CD14-positive monocyte (primary cell): ENCODE results near the gene CLCNKA. TPM values are rescaled to one million over a fixed set of nuclear protein-coding genes. Genes with fewer than 3 reads are reported as not detected.

Experiments used
- DNase-seq, 3 donors: peaks; one replicate each; pipeline ENCODE4 v3.0.0-alpha.2; 2011 to 2022
- H2AFZ ChIP-seq: 2 replicates; pipeline ENCODE4 v1.6.0; 2012; ENCODE audit warnings: mild to moderate bottlenecking, low read depth, low read length, inconsistent platforms; ENCODE audit not compliant: insufficient read depth, poor library complexity, severe bottlenecking
- H3K27ac ChIP-seq, 2 donors: 1 replicate in 1 of 2; 2 replicates in 1 of 2; pipeline ENCODE4 v1.5.1; 2012 to 2013; ENCODE audit warnings: low read length in 2 of 2, control low read depth in 1 of 2, inconsistent platforms in 1 of 2, low read depth in 1 of 2, mild to moderate bottlenecking in 1 of 2
- H3K27me3 ChIP-seq, 2 donors: one replicate each; pipeline versions ENCODE4 v1.6.0 to v1.6.1; 2011 to 2013; ENCODE audit warnings: low read length in 2 of 2; ENCODE audit not compliant: control insufficient read depth in 2 of 2, insufficient read depth in 2 of 2
- H3K36me3 ChIP-seq, 2 donors: replicated peaks in 1 of 2; 1 replicate in 1 of 2; 2 replicates in 1 of 2; pipeline versions ENCODE4 v1.5.1 to v1.6.1; 2012 to 2013; ENCODE audit warnings: low read length in 2 of 2, control low read depth in 1 of 2, inconsistent platforms in 1 of 2, mild to moderate bottlenecking in 1 of 2; ENCODE audit not compliant: insufficient read depth in 2 of 2, control insufficient read depth in 1 of 2
- H3K4me1 ChIP-seq, 2 donors: 1 replicate in 1 of 2; 2 replicates in 1 of 2; pipeline versions ENCODE4 v1.5.1 to v1.6.1; 2012 to 2013; ENCODE audit warnings: low read length in 2 of 2, control low read depth in 1 of 2, inconsistent platforms in 1 of 2, mild to moderate bottlenecking in 1 of 2, moderate library complexity in 1 of 2; ENCODE audit not compliant: insufficient read depth in 2 of 2, control insufficient read depth in 1 of 2
- H3K4me2 ChIP-seq: replicated peaks from 2 replicates; pipeline ENCODE3; 2012; ENCODE audit warnings: low read length, moderate library complexity, mild to moderate bottlenecking; ENCODE audit not compliant: poor library complexity, severe bottlenecking; ENCODE audit errors: extremely low read depth
- H3K4me3 ChIP-seq, 3 experiments: fragments of 200-600 bp in 1 of 3; sonication (generic) in 1 of 3; replicated peaks in 1 of 3; 1 replicate in 2 of 3; 2 replicates in 1 of 3; pipeline ENCODE4 v1.5.1; 2011 to 2013; ENCODE audit warnings: low read length in 3 of 3, mild to moderate bottlenecking in 3 of 3, control low read depth in 2 of 3, low read depth in 2 of 3, inconsistent platforms in 1 of 3, moderate library complexity in 1 of 3
- H3K79me2 ChIP-seq: 2 replicates; pipeline ENCODE4 v1.6.0; 2012; ENCODE audit warnings: mild to moderate bottlenecking, control low read depth, inconsistent platforms, low read length, moderate library complexity; ENCODE audit not compliant: insufficient read depth
- H3K9ac ChIP-seq: 2 replicates; pipeline ENCODE4 v1.6.0; 2017; ENCODE audit warnings: low read length, mild to moderate bottlenecking; ENCODE audit not compliant: insufficient read depth, poor library complexity, severe bottlenecking
- H3K9me3 ChIP-seq, 2 donors: replicated peaks in 1 of 2; 1 replicate in 1 of 2; 2 replicates in 1 of 2; pipeline versions ENCODE4 v1.5.1 to v1.6.1; 2012 to 2013; ENCODE audit warnings: low read length in 2 of 2, control low read depth in 1 of 2; ENCODE audit not compliant: control insufficient read depth in 1 of 2, insufficient read depth in 1 of 2
- H4K20me1 ChIP-seq: 2 replicates; pipeline ENCODE4 v1.6.0; 2012; ENCODE audit warnings: mild to moderate bottlenecking, low read length, control low read depth, moderate library complexity; ENCODE audit not compliant: insufficient read depth
- H3K27ac Mint-ChIP-seq, 7 donors: one replicate each; pipeline ENCODE4 v1.8.0; 2020; ENCODE audit warnings: mild to moderate bottlenecking in 7 of 7, mixed read lengths in 7 of 7, moderate library complexity in 6 of 7, inconsistent platforms in 2 of 7
- H3K27me3 Mint-ChIP-seq, 3 donors: one replicate each; pipeline ENCODE4 v1.8.0; 2021 to 2022; ENCODE audit warnings: low read depth in 3 of 3, mild to moderate bottlenecking in 3 of 3, mixed read lengths in 3 of 3, moderate library complexity in 3 of 3, inconsistent platforms in 1 of 3
- H3K36me3 Mint-ChIP-seq, 2 donors: one replicate each; pipeline ENCODE4 v1.8.0; 2020; ENCODE audit warnings: mixed read lengths in 2 of 2, inconsistent platforms in 1 of 2, mild to moderate bottlenecking in 1 of 2
- H3K4me1 Mint-ChIP-seq: one replicate; pipeline ENCODE4 v1.8.0; 2020; ENCODE audit warnings: mild to moderate bottlenecking, mixed read lengths
- H3K4me3 Mint-ChIP-seq, 2 donors: one replicate each; pipeline ENCODE4 v1.8.0; 2020; ENCODE audit warnings: mild to moderate bottlenecking in 2 of 2, mixed read lengths in 2 of 2, moderate library complexity in 1 of 2
- H3K9me3 Mint-ChIP-seq, 7 donors: one replicate each; pipeline ENCODE4 v1.8.0; 2020 to 2022; ENCODE audit warnings: mixed read lengths in 7 of 7, mild to moderate bottlenecking in 6 of 7, moderate library complexity in 6 of 7, inconsistent platforms in 2 of 7
- WGBS: methylation state at CpG from one replicate; pipeline ENCODE4 v1.1.5; 2013; ENCODE audit warnings: missing lambda C conversion rate; ENCODE audit not compliant: insufficient coverage; 5-methylcytosine and 5-hydroxymethylcytosine counted together
- intact Hi-C, 2 donors: fragments of 100-400 bp; cut with micrococcal nuclease; formaldehyde crosslinking; loops; one replicate each; pipeline versions ENCODE4 v1.15.0 to v1.15.1; 2023
- polyA plus RNA-seq, 3 donors: library from polyadenylated mRNA; depleted of rRNA in 1 of 3; unstranded in 2 of 3; stranded (reverse) in 1 of 3; fragments of 300-500 nt in 2 of 3; fragments of >200 nt in 1 of 3; fragmentation: Illumina TruSeq in 2 of 3; gene quantifications; 1 replicate in 2 of 3; 2 replicates in 1 of 3; pipeline ENCODE4 v1.2.3, GENCODE V29; 2012 to 2021
- small RNA-seq: library from RNA; depleted of rRNA; stranded (forward); fragments of <200 nt; gene quantifications from one replicate; pipeline ENCODE3, GENCODE V24; 2012; ENCODE audit warnings: low read depth; ENCODE audit not compliant: insufficient read length
- TF ChIP-seq, protein P1 (sequence below): fragments of 200-600 bp; IDR thresholded peaks from one replicate; pipeline ENCODE4 v1.8.0; 2022; ENCODE audit warnings: antibody characterized with exemption, mild to moderate bottlenecking

Gene CLCNKA
- polyA plus RNA-seq, 3 donors = 0.07 TPM; not detected in 2

GRCh38 chr1:16083486-16083885 is 61.6 kb downstream of the CLCNKA start:
- Histone ChIP-seq H3K36me3 (no peaks in the 10 kb centered on the region), H3K4me1 (peaks cover 4% of the 10 kb centered on the region in 2 donors), H3K9ac (no peak overlapping the region), H3K9me3 (no peaks in the 10 kb centered on the region), H3K27me3 (no peaks in the 10 kb centered on the region), H3K4me2 (no peak overlapping the region), H3K27ac (no peak overlapping the region), H3K4me3 (no peak overlapping the region), H4K20me1 (no peaks in the 10 kb centered on the region), H3K79me2 (no peaks in the 10 kb centered on the region), H2AFZ (no peak overlapping the region)
- intact Hi-C loops = loop anchor here (5.0 to 10.0 kb wide), 2 partner anchors 159 to 161 kb away; no protein-coding TSS in a partner anchor
- H3K9me3 Mint-ChIP-seq = no peaks in the 10 kb centered on the region
- DNase-seq = no peak
- H3K27me3 Mint-ChIP-seq = peaks cover 0 to 1% (median 1%) of the 10 kb centered on the region in 3 donors
- no peaks in the 10 kb centered on the region for H3K36me3 Mint-ChIP-seq
- H3K4me3 Mint-ChIP-seq = no peak overlapping the region
- TF ChIP-seq, protein P1, sequence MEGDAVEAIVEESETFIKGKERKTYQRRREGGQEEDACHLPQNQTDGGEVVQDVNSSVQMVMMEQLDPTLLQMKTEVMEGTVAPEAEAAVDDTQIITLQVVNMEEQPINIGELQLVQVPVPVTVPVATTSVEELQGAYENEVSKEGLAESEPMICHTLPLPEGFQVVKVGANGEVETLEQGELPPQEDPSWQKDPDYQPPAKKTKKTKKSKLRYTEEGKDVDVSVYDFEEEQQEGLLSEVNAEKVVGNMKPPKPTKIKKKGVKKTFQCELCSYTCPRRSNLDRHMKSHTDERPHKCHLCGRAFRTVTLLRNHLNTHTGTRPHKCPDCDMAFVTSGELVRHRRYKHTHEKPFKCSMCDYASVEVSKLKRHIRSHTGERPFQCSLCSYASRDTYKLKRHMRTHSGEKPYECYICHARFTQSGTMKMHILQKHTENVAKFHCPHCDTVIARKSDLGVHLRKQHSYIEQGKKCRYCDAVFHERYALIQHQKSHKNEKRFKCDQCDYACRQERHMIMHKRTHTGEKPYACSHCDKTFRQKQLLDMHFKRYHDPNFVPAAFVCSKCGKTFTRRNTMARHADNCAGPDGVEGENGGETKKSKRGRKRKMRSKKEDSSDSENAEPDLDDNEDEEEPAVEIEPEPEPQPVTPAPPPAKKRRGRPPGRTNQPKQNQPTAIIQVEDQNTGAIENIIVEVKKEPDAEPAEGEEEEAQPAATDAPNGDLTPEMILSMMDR = no peak
- H3K27ac Mint-ChIP-seq = no peak overlapping the region
- WGBS = 100% methylated on average over 1 of the region's 5 CpGs
- peaks cover 9% of the 10 kb centered on the region for H3K4me1 Mint-ChIP-seq

Small RNA genes within 50 kb of the gene (small RNA-seq; reads per million reads assigned to genes)
- gene AL355994.1 (not detected), gene AL355994.5 (not detected)

Other genes starting within 250 kb of the CLCNKA start
- 1 to 10 TPM; 1.0 to 1.3 (median 1.0) TPM for gene UQCRHL, start 214.4 kb upstream of the CLCNKA start, polyA plus RNA-seq
- gene SPEN, start 174.3 kb upstream of the CLCNKA start, polyA plus RNA-seq = 10 to 100 TPM in 1 of 3 donors, 1 to 10 TPM in 2; 3.1 to 30.9 (median 6.1) TPM
- gene ZBTB17, start 45.9 kb upstream of the CLCNKA start, polyA plus RNA-seq = 10 to 100 TPM in 1 of 3 donors, 1 to 10 TPM in 2; 2.8 to 93.3 (median 7.6) TPM
- not detected for gene SRARP, start 17.8 kb upstream of the CLCNKA start, polyA plus RNA-seq
- gene HSPB7, start 4.0 kb upstream of the CLCNKA start, polyA plus RNA-seq = not detected
- gene CLCNKB, start 21.7 kb downstream of the CLCNKA start, polyA plus RNA-seq = not detected
- not detected for gene FAM131C, start 51.6 kb downstream of the CLCNKA start, polyA plus RNA-seq
- under 1 TPM in 1 of 3 donors, not detected in 2; 0.03 TPM for gene EPHA2, start 134.0 kb downstream of the CLCNKA start, polyA plus RNA-seq
- gene ARHGEF19, start 190.6 kb downstream of the CLCNKA start, polyA plus RNA-seq = 1 to 10 TPM; 2.2 to 7.9 (median 2.3) TPM
- 1 to 10 TPM in 2 of 3 donors, under 1 TPM in 1; 0.54 to 1.7 (median 1.4) TPM for gene CPLANE2, start 215.1 kb downstream of the CLCNKA start, polyA plus RNA-seq